GM21381 (cell line): Measurements from ENCODE around the gene PSMC5.
A peak's percentile ranks its signal among the peaks of the same experiment; 100 is the strongest.
"Not testable (repeated sequence)": the region's sequence is repeated elsewhere in the genome, so short reads cannot be mapped to it uniquely, and the experiment has no call there.

Source experiments
- ATAC-seq: cut with Tn5 transposase; IDR thresholded peaks from one replicate; pipeline ENCODE4 v1.9.1; 2021; ENCODE audit warnings: mild to moderate bottlenecking, moderate library complexity; ENCODE audit not compliant: unreplicated experiment

The PSMC5 gene

GRCh38 chr17:63827002-63827800 is at the start of gene PSMC5, which contains the start of gene FTSJ3:
Gene PSMC5 (plus strand): TSS chr17:63827431. CDS start chr17:63827491, 60 bp downstream.
Gene FTSJ3 (minus strand): TSS chr17:63827663. CDS start chr17:63826902, 761 bp downstream.
- ATAC-seq, result peak; percentile 87

GRCh38 chr17:63780507-63780906 is 46.7 kb upstream of the PSMC5 start:
- no peak for ATAC-seq

- no peak for ATAC-seq
Observed at GRCh38 chr17:63780928-63781327, 46.3 kb upstream of the PSMC5 start.

GRCh38 chr17:63783522-63783921 is 43.7 kb upstream of the PSMC5 start:
- ATAC-seq, result no peak

- no peak for ATAC-seq
Observed at GRCh38 chr17:63785556-63785955, 41.7 kb upstream of the PSMC5 start.

GRCh38 chr17:63786117-63786516 is 41.1 kb upstream of the PSMC5 start:
- no peak for ATAC-seq

GRCh38 chr17:63786971-63787711 is 40.1 kb upstream of the PSMC5 start:
- ATAC-seq, result no peak

- no peak for ATAC-seq
Observed at GRCh38 chr17:63790057-63790456, 37.2 kb upstream of the PSMC5 start.

GRCh38 chr17:63792055-63792729 is 35.0 kb upstream of the PSMC5 start:
- no peak for ATAC-seq

GRCh38 chr17:63796375-63796774 is 30.9 kb upstream of the PSMC5 start:
- ATAC-seq, result not testable (repeated sequence)

GRCh38 chr17:63798572-63799106 is 28.6 kb upstream of the PSMC5 start:
- ATAC-seq, result no peak

- ATAC-seq, result no peak
Observed at GRCh38 chr17:63800783-63801182, 26.4 kb upstream of the PSMC5 start.

GRCh38 chr17:63804328-63804727 is 22.9 kb upstream of the PSMC5 start:
- no peak for ATAC-seq

GRCh38 chr17:63805591-63805990 is 21.6 kb upstream of the PSMC5 start:
- no peak for ATAC-seq

GRCh38 chr17:63809970-63810369 is 17.3 kb upstream of the PSMC5 start:
- ATAC-seq, result no peak

GRCh38 chr17:63816123-63816522 is 11.1 kb upstream of the PSMC5 start:
- ATAC-seq, result no peak

- no peak for ATAC-seq
Observed at GRCh38 chr17:63816669-63817068, 10.6 kb upstream of the PSMC5 start.

GRCh38 chr17:63817736-63818385 is 9.4 kb upstream of the PSMC5 start:
- no peak for ATAC-seq

- ATAC-seq, result no peak
Observed at GRCh38 chr17:63819131-63819530, 8.1 kb upstream of the PSMC5 start.

- ATAC-seq, result no peak
Observed at GRCh38 chr17:63819585-63820537, 7.4 kb upstream of the PSMC5 start.
